Fibroblast of pulmonary artery (primary cell): ENCODE measurements around the gene ABRAXAS1.
A peak's percentile ranks its signal among the peaks of the same experiment; 100 is the strongest.

Experiments used
- DNase-seq: peaks from one replicate; pipeline ENCODE4 v3.0.0-alpha.2; 2010; ENCODE audit warnings: low read depth
- H3K4me3 ChIP-seq: replicated peaks from 2 replicates; pipeline ENCODE4 v1.5.1; 2011; ENCODE audit warnings: low read depth, mild to moderate bottlenecking, control low read depth, low read length, moderate library complexity
- CTCF ChIP-seq: IDR thresholded peaks from 2 replicates; pipeline ENCODE4 v1.5.1; 2011; ENCODE audit warnings: mild to moderate bottlenecking, control low read depth, low read length, inconsistent platforms; ENCODE audit errors: missing control alignments

ABRAXAS1 gene

GRCh38 chr4:83489711-83490326, 4.9 kb upstream of the ABRAXAS1 start:
- DNase-seq = no peak
- TF ChIP-seq CTCF = no peak
- H3K4me3 ChIP-seq = no peak overlapping the region

DNA sequence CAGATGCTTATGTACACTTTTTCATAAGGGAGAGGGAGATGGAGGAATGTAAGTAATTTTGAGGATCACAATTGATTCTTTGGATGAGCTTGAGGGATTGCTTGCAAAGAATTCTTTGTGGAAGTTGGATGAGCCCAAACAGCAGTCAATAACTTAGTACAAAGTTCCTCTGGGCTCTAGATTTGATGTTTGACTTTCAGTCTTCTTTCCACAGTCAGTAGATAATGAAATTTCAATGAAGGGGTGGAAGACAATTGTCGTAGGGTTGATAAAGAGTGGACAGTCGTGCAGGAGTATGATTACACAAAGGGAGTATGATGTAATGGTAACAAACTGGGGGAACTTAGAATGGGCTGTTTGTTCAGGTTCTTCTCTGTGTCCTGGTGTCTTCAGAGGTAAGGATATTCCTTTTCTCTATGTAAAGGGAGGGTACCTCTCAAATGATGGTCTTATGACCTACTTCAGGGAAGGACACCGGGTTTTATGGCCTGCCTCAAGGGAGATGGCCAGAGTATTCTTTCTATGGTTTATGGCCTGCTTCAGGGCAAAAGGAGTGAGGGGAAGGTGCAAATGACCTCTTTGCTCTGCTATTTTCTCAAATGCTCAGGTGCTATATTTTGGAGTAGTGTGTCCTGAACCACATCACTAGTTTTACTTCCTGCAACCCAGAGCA, 1.7 kb upstream of the ABRAXAS1 start:
- no peak overlapping the region for H3K4me3 ChIP-seq
- no peak for TF ChIP-seq CTCF
- no peak for DNase-seq

- no peak overlapping the region for H3K4me3 ChIP-seq
- DNase-seq = no peak
These were observed 10.9 kb downstream of the ABRAXAS1 start for GRCh38 chr4:83473966-83474365.

GRCh38 chr4:83473423-83473822, 11.5 kb downstream of the ABRAXAS1 start:
- TF ChIP-seq CTCF = no peak
- no peak overlapping the region for H3K4me3 ChIP-seq
- no peak for DNase-seq

More at GRCh38 chr4:83473966-83474365, 10.9 kb downstream of the ABRAXAS1 start:
- TF ChIP-seq CTCF = no peak

- TF ChIP-seq CTCF = no peak
- peak overlapping the region; percentile 95 for H3K4me3 ChIP-seq
- DNase-seq = no peak
These were observed 28.8 kb downstream of the ABRAXAS1 start for GRCh38 chr4:83456184-83456501.

DNA sequence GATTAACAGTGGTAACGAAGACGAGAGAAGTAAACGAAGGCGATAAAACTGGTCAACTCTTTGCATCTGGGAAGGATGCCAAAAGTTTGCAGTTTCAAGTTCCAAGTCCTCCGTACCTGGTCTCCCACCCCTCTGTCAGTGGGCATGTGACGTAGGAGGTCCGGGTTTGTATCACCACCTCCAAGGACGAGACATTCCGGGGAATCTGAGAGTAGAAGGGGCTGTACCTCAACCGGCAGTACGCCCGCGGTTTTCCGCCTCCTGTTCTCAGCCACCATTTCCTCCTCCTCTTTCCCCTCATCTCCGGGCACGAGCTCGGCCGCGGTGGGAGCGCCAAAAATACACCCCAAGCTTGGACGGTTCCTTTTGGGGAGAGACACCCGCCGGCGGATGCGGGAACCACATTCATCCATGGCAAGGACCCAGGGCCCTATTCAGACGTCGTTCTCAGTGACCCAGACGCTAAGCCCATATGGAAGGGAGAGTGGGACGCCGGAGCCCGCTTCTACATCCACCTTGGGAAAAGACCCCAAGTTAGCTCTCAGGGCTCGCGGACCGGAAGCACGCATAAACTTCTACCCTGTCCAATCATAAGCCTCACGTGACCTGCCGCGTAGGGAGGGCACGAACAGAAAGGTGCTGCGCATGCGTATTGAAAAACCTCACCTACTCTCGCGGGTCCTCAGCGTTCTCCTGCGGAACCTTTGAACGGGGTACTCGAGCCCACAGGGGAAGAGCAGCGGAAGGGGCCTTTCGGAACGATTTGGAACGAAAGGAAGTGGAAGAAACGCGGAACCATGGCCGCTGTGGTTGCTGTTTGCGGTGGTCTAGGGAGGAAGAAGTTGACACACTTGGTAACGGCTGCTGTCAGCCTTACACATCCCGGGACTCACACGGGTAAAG, 29.4 kb downstream of the ABRAXAS1 start, which contains the start of the genes HELQ and MRPS18C:
Gene HELQ (minus strand): TSS at position 543 of the 903 bp plus-strand sequence. CDS start 130 bp downstream, at position 413.
Gene MRPS18C (plus strand): TSS at position 778 of the 903 bp plus-strand sequence. CDS start 20 bp downstream, at position 798.
- TF ChIP-seq CTCF = peak; percentile 24
- peak; percentile 100 for DNase-seq
- peak within 1 kb of the TSS; percentile 95 for H3K4me3 ChIP-seq
